HG02981 (cell line): ENCODE measurements around the gene JARID2.

Experiments
- ATAC-seq: cut with Tn5 transposase; IDR thresholded peaks from one replicate; pipeline ENCODE4 v1.9.1; 2021; ENCODE audit warnings: mild to moderate bottlenecking, moderate library complexity; ENCODE audit not compliant: unreplicated experiment

JARID2 gene

DNA sequence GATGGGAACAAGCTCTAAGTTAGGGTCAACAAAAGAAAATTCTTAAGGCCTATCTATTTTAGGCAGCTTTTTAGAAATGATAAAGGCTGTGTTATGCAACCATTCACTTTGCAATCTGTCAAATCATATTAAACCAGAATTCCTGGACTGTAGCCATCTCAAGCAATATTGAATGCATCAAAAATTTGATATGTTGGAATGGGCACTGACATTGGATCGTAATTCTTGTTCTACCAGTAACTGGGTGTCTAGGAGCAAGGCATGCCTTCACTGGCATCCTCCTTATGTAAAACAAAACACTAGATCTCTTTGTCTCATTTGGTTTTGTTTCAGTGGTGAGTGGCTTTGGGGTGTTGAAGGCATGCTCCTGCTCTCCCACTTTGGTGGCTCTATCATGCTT lies 145.6 kb downstream of the JARID2 start:
- no peak for ATAC-seq

DNA sequence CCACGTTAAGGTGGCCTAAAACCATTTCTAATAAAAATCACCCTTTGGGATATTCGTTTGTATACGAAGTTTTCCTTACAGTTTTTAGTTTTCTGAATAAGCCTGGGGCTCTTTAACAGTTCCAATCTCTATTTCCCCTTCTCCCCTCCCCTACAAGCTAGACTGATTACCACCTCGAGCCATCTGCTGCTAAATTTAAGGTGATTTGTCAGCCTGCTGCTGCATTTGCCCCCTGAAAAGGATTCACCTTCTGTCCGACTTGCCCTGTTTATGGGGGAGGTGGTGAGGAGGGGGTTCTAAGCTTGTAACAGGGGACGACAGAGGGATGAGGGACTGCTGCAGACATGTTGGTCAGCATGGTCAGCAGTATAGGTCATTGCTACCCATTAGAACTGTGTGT lies 146.3 kb downstream of the JARID2 start:
- ATAC-seq = no peak

DNA sequence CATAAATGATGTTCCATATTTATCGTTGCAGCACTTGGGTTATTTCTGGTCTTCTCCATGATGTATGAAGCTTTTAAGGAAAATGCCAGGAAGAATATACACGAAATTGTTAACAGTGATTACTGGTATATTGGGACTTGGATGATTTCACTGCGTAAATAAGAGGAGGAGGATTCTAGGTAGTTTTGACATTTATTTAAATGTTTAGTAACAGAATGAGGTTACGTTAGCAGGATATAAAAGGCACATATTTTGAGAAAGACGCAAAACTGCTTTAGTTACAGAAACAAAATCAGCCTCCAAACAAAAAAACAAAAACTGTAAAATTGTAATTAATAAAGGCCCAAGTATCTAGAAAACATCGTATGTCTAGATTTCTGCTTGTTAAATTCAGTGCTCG lies 147.7 kb downstream of the JARID2 start:
- no peak for ATAC-seq

DNA sequence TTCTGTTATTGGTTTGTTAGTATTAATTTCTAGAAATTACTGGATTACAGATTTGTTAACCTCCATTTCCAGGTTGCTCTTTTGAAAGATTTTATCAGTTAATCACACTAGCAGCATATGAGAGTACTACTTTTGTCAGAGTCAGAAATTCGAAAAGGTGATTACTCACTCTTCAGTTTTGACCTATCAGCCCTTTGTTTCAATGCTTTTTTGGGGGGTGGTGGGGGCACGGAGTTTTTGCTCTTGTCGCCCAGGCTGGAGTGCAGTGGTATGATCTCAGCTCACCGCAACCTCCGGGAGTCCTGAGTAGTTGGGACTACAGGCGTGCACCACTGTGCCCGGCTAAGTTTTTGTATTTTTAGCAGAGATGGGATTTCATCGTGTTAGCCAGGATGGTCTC lies 149.2 kb downstream of the JARID2 start:
- ATAC-seq = no peak

DNA sequence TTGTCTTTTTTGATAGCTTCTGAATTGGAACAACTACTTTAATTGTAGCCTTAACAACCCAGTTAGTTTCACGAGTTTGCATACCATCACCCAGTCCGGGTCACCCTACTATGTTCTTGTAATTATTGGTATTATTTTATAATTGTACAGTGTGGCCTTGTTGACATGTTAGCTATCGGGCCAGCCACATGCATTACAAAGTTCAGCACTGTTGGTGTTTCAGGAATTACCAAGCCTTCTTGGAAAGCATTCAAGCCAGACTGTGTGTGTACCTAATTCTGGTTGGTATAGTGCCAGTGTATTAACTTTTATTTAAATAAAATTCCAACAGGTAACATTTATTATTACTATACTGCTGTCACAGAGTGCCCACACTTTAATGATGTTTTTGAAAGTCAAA lies 150.9 kb downstream of the JARID2 start:
- no peak for ATAC-seq

DNA sequence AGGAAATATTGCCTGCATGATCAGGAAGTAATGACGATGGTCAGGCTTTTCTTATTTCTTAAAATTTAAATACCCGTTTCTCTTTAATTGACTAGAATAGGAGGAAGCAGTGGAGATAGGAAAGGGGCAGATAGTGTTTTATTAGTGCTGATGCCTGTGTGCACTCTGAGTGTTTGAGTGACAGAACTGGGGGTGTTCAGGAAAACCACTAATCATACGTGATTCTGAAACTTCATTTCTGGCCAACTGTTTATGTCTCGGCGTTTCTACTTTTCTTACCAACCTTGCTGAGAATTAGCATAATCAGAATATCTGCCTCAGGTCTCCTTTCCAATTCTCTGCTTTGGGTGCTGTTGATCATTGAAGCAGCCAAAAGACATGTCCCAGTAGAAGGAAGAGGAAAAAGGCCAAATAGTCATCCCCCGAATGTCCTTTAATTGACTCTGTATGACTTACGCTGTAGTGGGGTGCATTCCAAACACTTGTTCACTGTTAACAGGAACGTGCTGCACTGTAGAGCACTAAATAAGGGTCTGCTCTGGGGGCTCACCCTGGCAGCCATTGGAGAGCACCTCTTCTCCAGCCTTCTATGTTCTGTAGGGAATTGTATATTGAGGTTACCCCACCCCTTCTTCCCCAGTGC lies 152.9 kb downstream of the JARID2 start:
- ATAC-seq = peak; percentile 64

DNA sequence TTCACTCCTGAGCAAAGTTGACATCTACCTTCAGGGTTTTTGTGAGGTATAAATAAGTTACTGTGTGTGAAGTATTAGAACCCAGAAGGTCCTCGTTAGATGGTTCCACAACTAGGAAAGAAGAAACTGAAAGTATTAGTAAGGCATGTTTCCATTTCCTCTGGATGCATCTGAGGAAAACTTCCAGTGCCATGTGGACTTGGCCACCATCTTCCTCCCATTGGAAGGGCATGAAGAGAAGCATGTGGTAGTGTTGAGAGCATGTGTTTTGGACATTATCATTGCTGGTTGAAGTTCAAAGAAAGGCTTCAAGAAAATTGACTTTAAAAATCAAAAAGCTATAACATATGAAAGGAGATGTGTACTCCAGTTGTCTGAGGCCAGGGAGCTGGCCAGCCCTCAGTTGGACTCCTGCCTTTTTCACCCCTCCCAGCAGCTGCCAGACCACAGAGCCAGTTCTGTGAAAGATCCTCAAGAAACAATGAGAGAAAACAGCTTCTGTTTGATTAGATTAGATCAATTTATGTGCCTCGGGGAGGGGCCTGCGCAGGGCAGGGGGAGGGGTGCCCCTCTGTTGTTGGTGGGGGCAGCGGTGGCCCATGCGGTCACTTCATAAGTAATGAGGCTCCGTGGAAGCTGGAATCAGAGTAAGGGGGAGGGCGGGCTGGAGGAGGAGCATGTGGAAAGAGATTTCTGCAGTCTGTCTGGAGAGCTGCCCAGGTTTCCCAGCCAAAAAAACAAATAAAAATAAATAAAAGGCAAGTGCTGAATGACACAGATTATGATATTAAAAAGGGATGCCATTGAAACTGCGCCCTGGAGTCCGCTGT lies 154.0 kb downstream of the JARID2 start:
- ATAC-seq = no peak

DNA sequence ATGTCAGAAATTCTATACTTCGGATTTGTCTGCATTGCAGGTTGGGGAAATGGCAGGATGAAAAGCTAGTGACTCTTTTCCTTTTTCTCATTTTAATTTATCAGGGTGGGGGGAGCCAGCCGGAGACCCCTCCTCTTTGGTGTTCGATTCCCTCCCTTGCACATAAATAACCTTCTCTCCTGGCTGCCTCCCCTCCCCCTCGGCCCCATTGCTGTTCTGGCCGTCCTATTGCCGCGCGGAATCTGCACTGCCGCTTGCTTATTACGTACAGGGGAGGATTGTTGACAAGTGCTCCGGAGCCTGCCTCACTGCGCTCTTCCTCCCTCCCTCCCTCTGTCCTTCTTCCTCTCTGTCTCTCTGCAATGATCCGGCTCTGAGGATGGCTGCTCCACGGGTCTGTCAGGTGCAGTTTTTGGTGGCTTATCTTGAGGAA lies 154.7 kb downstream of the JARID2 start:
- no peak for ATAC-seq

DNA sequence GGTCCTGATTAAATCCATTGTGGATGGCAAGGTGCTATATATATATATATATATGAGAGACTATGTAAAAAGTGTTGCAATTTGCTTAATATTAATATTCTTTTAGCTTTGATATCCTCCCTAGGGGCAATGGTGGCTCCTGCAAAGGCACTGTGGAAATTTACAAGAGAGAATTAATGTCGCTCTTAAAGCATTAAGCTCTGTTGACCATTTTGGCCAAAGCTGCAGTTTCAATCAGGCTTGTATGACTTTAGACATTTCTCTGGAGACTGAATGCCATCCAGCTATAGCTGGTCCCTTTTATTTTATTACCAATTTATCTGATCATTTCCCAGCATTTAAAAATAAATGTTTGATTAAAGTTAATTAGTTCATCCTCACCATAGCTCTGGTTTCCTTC lies 155.3 kb downstream of the JARID2 start:
- no peak for ATAC-seq

DNA sequence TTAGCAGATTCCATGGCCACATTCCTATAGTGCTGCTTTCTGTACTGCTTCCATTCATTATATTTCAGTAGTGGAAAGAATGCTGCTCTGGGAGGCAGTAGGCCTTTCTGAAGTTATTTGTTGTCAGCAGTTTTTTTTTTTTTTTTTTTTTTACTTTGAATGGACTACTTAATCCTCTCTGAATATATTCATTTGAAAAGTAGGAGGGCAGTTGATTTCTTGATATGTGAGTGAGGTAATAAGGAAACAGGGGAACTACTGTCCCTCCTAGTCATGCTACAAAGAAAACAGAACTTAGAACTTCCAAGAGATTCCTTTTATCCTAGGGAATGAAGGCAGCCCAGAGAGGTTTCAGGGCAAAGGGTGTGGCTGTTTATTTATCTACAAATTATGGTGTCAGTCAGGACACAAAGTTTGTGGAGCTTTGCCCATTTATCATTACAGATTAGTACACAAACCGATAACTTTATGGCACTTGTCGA lies 155.9 kb downstream of the JARID2 start:
- no peak for ATAC-seq

DNA sequence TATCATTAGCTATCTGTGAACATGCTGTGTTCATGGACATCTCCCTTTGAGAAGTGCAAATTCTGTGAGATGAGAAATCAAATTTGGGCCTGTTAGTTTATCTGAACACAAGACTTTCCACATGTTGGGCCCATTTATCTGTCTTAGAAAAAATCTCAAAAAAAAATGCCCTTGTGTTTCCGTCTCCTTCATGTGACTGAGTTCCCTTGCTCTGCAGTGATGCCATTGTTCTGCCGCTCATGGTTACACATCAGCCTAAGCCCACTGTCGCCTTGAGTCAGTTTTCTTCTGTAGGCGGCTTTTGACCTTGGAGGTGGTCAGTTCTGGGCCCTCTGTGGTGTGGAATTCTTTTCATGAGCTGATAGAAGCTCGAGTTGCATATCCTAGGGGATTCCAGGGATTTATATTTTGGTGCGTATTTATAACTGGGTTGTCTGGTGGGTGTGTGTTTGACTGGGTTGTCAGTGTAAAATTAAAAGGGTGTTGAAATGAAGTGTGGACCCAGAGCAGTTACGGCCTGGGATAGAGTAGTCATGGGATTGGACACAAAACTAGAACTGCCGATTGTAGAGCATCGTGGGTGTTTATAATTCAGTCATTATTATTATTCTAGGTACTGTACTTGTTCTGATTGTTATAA lies 156.7 kb downstream of the JARID2 start:
- no peak for ATAC-seq

DNA sequence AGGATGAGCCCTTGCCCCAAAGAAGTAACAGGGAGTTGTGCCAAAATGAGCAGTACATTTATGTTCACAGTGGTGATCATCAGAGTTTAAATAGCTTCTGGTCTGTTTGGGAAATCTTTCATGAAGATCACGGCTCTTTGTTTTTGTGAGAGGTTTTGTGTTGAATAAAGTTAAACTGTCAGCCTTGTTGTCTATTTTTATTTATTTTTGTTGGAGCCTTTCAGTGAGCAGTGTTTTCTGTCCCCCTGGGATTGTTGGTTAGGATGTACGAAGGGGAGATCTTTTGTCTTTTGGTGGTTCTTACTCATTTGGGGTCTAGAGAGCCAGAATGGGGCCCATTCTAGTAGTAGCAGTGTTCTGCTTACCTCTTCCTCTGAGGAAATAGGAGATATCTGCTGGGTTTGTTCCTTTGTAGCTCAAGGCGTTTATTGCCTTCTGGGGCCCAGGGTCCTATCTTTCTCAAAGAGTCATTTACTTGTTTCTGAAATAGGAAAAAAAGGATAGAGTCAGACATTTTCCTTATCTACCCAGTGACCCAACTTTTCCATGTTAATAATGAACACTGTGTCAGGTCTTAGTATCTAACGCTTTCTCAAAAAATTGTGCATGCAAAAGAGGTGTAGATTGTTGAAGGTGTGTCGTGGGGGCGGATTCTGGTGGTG lies 157.4 kb downstream of the JARID2 start:
- ATAC-seq = no peak

DNA sequence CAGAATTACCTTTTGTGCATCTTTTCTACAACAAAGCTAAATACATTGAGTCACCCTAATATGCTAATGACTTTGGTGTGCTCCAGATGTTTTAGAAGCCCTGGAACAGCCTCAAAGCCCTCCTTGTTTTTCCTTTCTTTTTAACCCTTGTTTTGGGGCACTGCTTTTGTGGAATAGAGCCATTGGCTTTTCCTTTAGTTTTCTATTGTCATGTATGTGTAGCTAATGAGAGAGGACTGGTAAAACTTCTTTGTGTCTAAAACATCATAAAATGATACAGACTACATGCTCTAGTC lies 158.8 kb downstream of the JARID2 start:
- no peak for ATAC-seq

DNA sequence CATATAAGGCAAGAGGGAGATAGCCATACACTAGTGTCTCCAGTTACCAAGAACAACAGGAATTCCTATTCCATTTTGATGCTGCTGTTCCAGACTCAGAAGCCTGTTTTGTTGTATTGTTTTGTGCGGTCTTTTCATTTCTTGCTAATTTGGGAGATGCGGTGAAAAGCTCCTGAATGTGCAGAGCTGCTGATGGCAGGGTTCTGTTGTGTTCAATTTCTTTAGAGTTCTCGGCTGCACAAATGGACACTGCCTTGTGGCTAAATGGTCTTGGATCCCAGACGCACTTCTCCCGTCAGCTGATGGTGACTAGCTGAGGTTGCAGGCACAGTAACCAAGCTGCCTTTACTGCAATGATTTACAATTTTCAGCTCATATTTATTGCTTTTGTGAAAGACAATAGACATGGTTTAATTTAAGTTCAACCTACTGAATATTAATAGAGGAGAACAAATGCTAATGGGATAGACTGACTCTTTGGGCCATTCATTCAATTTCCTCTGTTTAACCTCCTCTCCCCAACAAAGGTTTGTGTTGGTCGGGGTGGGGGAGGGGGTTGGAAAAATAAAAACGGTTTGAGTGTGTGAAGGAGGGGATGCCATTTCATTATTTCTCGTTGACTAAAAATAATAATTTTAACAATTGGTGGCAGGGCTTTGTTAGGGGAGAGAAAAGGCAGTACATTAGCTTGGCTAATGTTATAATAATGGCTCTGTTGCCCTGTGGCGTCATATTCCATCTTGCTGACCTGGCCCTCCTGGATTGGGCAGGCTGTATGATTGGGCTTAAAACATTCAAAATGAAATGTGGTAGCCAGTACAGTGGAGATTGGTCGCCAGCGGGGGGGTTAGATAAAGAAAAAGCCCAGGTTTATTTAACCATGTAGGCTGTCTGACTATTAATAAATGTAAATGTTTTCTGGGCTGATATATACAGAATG lies 159.5 kb downstream of the JARID2 start:
- no peak for ATAC-seq

DNA sequence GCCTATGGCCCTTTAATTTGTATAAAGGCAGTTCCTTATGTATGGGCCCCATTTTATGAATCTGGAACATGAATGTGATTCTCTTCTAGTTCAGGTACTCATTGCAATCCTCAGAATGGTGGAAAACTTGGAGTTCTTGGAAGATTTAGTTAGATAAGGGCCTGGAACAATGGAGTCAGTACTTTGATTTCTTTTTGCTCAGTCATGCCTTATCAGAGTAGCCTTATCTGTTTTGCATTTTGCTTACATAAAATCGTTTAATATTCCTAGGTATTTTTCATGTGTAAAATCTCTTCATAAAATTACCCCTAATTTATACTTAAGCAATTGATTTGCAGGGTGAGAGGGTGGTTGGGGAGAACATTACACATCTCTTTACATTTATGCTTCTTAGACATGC lies 160.6 kb downstream of the JARID2 start:
- no peak for ATAC-seq

DNA sequence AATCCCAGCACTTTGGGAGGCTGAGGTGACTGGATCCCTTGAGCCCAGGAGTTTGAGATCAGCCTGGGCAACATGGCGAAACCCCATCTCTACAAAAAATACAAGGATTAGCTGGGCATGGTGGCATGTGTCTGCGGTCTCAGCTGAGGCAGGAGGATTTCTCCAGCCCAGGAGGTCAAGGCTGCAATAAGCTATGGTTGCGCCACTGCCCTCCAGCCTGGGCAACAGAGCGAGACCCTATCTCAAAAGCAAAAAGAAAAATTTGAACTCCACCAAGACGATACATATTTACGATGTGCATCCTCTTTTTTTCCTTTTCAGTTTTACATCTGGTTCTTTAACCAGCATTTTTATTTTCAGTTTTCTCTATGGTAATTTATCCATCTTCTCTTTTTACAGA lies 162.1 kb downstream of the JARID2 start:
- ATAC-seq = no peak

DNA sequence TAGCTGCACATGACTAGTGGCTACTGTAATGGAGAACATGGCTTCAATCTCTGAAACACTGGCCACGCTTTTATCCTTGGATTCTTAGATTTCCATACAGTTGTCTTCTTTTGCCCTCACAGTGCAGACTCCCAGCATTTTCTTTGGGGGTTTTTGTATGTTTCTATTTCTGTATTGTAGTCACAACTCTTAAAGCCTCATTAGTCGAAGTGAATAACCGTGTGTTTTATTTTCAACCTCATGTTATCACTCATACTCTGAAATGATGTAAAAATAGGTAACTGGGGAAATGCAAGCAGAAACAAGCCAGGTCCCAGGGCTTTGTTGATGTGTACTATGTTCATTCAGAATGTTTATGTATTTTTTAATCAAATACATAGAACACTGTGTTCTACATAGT lies 162.9 kb downstream of the JARID2 start:
- no peak for ATAC-seq

DNA sequence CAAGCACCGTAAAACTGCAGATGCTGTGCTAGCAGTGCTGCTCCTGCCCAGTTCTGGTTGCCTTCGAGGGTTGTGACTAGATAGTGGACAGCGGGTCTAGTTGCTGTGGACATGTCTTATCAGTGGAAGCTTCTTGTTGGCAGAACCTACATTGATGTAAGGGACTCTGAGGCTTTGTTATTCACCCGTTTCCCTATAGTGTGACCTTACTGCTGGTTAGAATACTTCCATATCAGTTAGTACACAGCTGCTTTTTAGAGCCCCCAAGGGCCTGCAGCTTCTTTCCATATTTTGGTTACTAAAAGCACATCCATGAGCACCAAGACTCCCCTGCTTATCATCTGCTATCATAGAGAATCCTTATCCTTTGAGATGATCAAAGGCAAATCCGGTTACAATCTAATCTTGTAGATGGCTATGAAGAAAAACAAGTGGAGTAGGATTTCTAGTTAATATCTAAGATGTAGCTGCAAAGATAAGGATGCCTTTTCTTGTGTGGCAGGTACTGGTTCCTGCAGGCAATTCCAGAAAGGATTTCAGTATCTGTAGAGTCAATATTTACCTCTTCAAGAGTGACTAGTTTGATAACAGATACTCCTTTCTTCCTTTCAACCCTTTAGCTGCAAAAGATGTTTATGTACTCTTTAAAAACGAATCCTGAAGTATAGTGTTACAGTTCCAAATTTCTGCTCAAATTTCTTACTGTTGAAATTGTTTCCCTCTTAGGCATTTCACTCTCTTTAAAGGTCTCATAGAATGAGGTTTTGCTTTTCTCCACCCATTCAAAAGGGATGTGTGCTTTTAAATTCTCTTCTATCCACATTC lies 163.6 kb downstream of the JARID2 start:
- no peak for ATAC-seq

DNA sequence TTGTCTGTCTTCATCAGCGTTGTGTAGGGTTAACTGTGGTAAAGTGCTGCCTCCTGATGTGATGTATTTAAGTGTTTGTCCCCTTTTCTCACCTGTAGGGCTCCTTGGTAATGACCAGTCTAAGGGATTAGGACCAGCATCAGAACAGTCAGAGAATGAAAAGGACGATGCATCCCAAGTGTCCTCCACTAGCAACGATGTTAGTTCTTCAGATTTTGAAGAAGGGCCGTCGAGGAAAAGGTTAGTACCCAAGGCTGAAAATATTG lies 164.2 kb downstream of the JARID2 start:
- ATAC-seq = no peak

DNA sequence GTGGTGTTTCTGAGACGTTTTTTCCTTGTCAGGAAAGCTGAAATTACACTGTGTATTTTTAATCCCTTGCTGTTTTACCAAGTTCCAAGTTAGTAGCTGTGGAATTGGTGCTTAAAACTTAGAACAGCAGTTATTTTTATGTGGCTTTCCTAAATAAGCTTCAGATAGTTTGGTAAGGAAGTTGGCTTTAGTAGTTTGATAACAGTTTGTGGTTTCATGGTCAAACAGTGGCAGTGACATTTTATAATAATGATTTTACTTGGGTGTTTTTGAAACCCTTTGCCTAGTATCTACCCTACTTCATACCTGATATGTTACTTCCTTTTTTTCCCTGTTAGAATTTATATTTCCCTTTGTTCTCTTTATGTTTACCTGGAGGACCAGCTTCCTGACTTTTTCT lies 164.9 kb downstream of the JARID2 start:
- ATAC-seq = no peak
